NCI-H2227 (cell line): Measurements from ENCODE around the gene HOXC13.

Experiments used
- DNase-seq: peaks from one replicate; lab custom pipeline; 2025; ENCODE audit not compliant: unreplicated experiment; lab: John Stamatoyannopoulos, UW

HOXC13 gene

GRCh38 chr12:53937596-53938325, 870 bp upstream of the HOXC13 start:
- DNase-seq = no peak

- DNase-seq = no peak
Observed at GRCh38 chr12:53939141-53940108, 794 bp downstream of the HOXC13 start.

- no peak for DNase-seq
Observed at GRCh38 chr12:53940443-53941014, 1.9 kb downstream of the HOXC13 start.

- no peak for DNase-seq
Observed at GRCh38 chr12:53941187-53941586, 2.6 kb downstream of the HOXC13 start.

GRCh38 chr12:53941750-53942149, 3.1 kb downstream of the HOXC13 start:
- DNase-seq = no peak

- no peak for DNase-seq
Observed at GRCh38 chr12:53942467-53942997, 3.9 kb downstream of the HOXC13 start.

- no peak for DNase-seq
Observed at GRCh38 chr12:53944209-53944608, 5.6 kb downstream of the HOXC13 start.

GRCh38 chr12:53944907-53945847, 6.5 kb downstream of the HOXC13 start:
- no peak for DNase-seq

GRCh38 chr12:53947743-53948142, 9.1 kb downstream of the HOXC13 start:
- no peak for DNase-seq

- DNase-seq = no peak
Observed at GRCh38 chr12:53948650-53949593, 10.3 kb downstream of the HOXC13 start.

GRCh38 chr12:53949631-53950436, 11.2 kb downstream of the HOXC13 start:
- DNase-seq = peak; percentile 25

GRCh38 chr12:53950437-53950773, 11.8 kb downstream of the HOXC13 start:
- DNase-seq = no peak

GRCh38 chr12:53950789-53951576, 12.4 kb downstream of the HOXC13 start:
- DNase-seq = no peak

- DNase-seq = no peak
Observed at GRCh38 chr12:53951577-53952334, 13.1 kb downstream of the HOXC13 start.

GRCh38 chr12:53952335-53952694, 13.7 kb downstream of the HOXC13 start:
- no peak for DNase-seq

- no peak for DNase-seq
Observed at GRCh38 chr12:53952871-53953734, 14.5 kb downstream of the HOXC13 start.
